ENCODE measurements around the gene MMD. TPM values are rescaled to one million over a fixed set of nuclear protein-coding genes. Genes with fewer than 3 reads are reported as not detected.

MMD gene
- total and polyA plus RNA-seq, 2 experiments from 2014 or later = 6.0 to 6.6 TPM

GRCh38 chr17:55402374-55402773 is 19.3 kb downstream of the MMD start:
- Histone ChIP-seq H3K9me2 (ENCODE audit: insufficient read depth) (no peaks in the 10 kb centered on the region), H3K4me3 (no peak overlapping the region), H4K20me1 (ENCODE audit: insufficient read depth) (no peaks in the 10 kb centered on the region), H3K4me2 (ENCODE audit: unreplicated experiment) (no peak overlapping the region), H3K36me3 (ENCODE audit: low read depth) (no peaks in the 10 kb centered on the region), H3K27me3 (replicated peaks; ENCODE audit: insufficient read depth) (no peaks in the 10 kb centered on the region), H3K9ac (no peak overlapping the region), H3F3A (ENCODE audit: insufficient read depth) (no peaks in the 10 kb centered on the region), H3K9me3 (ENCODE audit: low read depth) (no peaks in the 10 kb centered on the region), H3K27ac (no peak overlapping the region), H3K79me2 (ENCODE audit: insufficient read depth) (no peaks in the 10 kb centered on the region), H3K4me1 (ENCODE audit: insufficient read depth) (no peaks in the 10 kb centered on the region), H2AFZ (no peak overlapping the region)
- TF ChIP-seq EZH2phosphoT487 (IDR thresholded peaks at IDR 0.05; ENCODE audit: insufficient read depth, low read depth) (no peak), EZH2 (IDR thresholded peaks at IDR 0.05; ENCODE audit: insufficient read depth, poor library complexity, severe bottlenecking) (no peak)
- DNase-seq = peak; percentile 7
- 80 to 85% methylated on average over 4 of the region's 4 CpGs for WGBS, 2 experiments (ENCODE audit: low coverage in 1 of 2, low lambda C conversion rate in 2 of 2, missing lambda C conversion rate in 2 of 2)
- in situ Hi-C loops (cut with MboI) = no loop called here

GRCh38 chr17:55398689-55399088 is 22.9 kb downstream of the MMD start:
- DNase-seq = peak; percentile 13
- Histone ChIP-seq H3K9me3 (ENCODE audit: low read depth) (no peaks in the 10 kb centered on the region), H3K9ac (no peak overlapping the region), H3K27ac (no peak overlapping the region), H3K4me3 (no peak overlapping the region), H3K79me2 (ENCODE audit: insufficient read depth) (no peaks in the 10 kb centered on the region), H3K36me3 (ENCODE audit: low read depth) (no peaks in the 10 kb centered on the region; the same call in 1 of the 2 replicates), H2AFZ (no peak overlapping the region), H4K20me1 (ENCODE audit: insufficient read depth) (no peaks in the 10 kb centered on the region), H3K4me2 (ENCODE audit: unreplicated experiment) (no peak overlapping the region), H3K27me3 (replicated peaks; ENCODE audit: insufficient read depth) (no peaks in the 10 kb centered on the region), H3F3A (ENCODE audit: insufficient read depth) (no peaks in the 10 kb centered on the region), H3K9me2 (ENCODE audit: insufficient read depth) (no peaks in the 10 kb centered on the region), H3K4me1 (ENCODE audit: insufficient read depth) (no peaks in the 10 kb centered on the region)
- 94% methylated on average over 5 of the region's 5 CpGs for WGBS, 2 experiments (ENCODE audit: low coverage in 1 of 2, low lambda C conversion rate in 2 of 2, missing lambda C conversion rate in 2 of 2)
- TF ChIP-seq EZH2 (IDR thresholded peaks at IDR 0.05; ENCODE audit: insufficient read depth, poor library complexity, severe bottlenecking) = no peak
- in situ Hi-C loops (cut with MboI) = no loop called here

DNA sequence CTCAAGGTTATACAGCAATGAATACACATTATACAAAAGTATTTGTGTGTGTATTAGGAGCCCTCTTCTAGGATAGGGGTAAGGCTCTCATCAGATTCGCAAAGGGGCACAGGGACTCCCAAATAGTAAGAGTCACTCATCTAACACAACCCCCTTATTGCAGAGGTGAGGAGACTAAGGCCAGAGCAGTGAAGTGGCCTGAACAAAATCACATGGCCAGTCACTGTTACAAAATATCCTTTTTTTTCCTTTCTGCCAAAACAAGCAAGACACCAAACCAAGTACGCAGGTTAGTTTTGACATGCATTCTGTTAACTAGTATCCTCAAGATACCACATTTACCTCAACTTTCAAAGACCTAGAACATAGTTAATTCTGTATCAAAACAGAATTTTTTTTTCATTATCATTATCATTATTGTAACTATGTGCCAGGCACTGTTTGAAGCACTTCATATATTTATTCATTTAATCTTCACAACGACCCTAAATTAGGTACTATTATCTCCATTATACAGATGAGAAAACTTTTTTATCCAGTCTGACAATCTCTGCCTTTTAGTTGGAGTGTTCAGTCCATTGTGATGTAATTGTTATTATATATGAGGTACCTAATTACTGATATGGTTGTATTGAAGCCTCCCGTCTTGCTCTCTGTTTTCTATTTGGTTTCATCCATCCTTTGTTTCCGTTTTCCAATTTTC is 25.7 kb downstream of the MMD start:
- no peaks in the 10 kb centered on the region; the same call in 1 of the 2 replicates for H3K36me3 ChIP-seq (ENCODE audit: low read depth)
- H3K27ac ChIP-seq = no peak overlapping the region
- H3F3A ChIP-seq (ENCODE audit: insufficient read depth) = no peaks in the 10 kb centered on the region
- H3K27me3 ChIP-seq (replicated peaks; ENCODE audit: insufficient read depth) = no peaks in the 10 kb centered on the region
- no peaks in the 10 kb centered on the region for H3K79me2 ChIP-seq (ENCODE audit: insufficient read depth)
- H3K9ac ChIP-seq = no peak overlapping the region
- DNase-seq = no peak
- no peak for TF ChIP-seq EZH2 (IDR thresholded peaks at IDR 0.05; ENCODE audit: insufficient read depth, poor library complexity, severe bottlenecking)
- TF ChIP-seq EZH2phosphoT487 (IDR thresholded peaks at IDR 0.05; ENCODE audit: insufficient read depth, low read depth) = no peak
- no peaks in the 10 kb centered on the region for H3K9me2 ChIP-seq (ENCODE audit: insufficient read depth)
- H3K4me1 ChIP-seq (ENCODE audit: insufficient read depth) = no peaks in the 10 kb centered on the region
- no peak overlapping the region for H3K4me2 ChIP-seq (ENCODE audit: unreplicated experiment)
- H3K4me3 ChIP-seq = no peak overlapping the region
- no peaks in the 10 kb centered on the region for H3K9me3 ChIP-seq (ENCODE audit: low read depth)
- WGBS, 2 experiments (ENCODE audit: low coverage in 1 of 2, low lambda C conversion rate in 2 of 2, missing lambda C conversion rate in 2 of 2) = 92 to 96% methylated on average over 5 of the region's 5 CpGs
- no peaks in the 10 kb centered on the region for H4K20me1 ChIP-seq (ENCODE audit: insufficient read depth)
- in situ Hi-C loops (cut with MboI) = no loop called here
- no peak overlapping the region for H2AFZ ChIP-seq

GRCh38 chr17:55394357-55395021 is 27.1 kb downstream of the MMD start:
- 79 to 88% methylated on average over 6 of the region's 6 CpGs for WGBS, 2 experiments (ENCODE audit: low coverage in 1 of 2, low lambda C conversion rate in 2 of 2, missing lambda C conversion rate in 2 of 2)
- no peaks in the 10 kb centered on the region for H3K4me1 ChIP-seq (ENCODE audit: insufficient read depth)
- no peaks in the 10 kb centered on the region for H3K27me3 ChIP-seq (replicated peaks; ENCODE audit: insufficient read depth)
- H3K4me2 ChIP-seq (ENCODE audit: unreplicated experiment) = no peak overlapping the region
- no peak overlapping the region for H3K9ac ChIP-seq
- H3K9me3 ChIP-seq (ENCODE audit: low read depth) = no peaks in the 10 kb centered on the region
- DNase-seq = no peak
- H2AFZ ChIP-seq = no peak overlapping the region
- TF ChIP-seq EZH2phosphoT487 (IDR thresholded peaks at IDR 0.05; ENCODE audit: insufficient read depth, low read depth) = no peak
- no peak for TF ChIP-seq EZH2 (IDR thresholded peaks at IDR 0.05; ENCODE audit: insufficient read depth, poor library complexity, severe bottlenecking)
- H3K79me2 ChIP-seq (ENCODE audit: insufficient read depth) = no peaks in the 10 kb centered on the region
- no peak overlapping the region for H3K27ac ChIP-seq
- no peaks in the 10 kb centered on the region for H4K20me1 ChIP-seq (ENCODE audit: insufficient read depth)
- H3K36me3 ChIP-seq (ENCODE audit: low read depth) = no peaks in the 10 kb centered on the region; the same call in 1 of the 2 replicates
- H3F3A ChIP-seq (ENCODE audit: insufficient read depth) = no peaks in the 10 kb centered on the region
- in situ Hi-C loops (cut with MboI) = no loop called here
- H3K4me3 ChIP-seq = no peak overlapping the region
- H3K9me2 ChIP-seq (ENCODE audit: insufficient read depth) = no peaks in the 10 kb centered on the region

Measured in GM23248 (cell line).